Cortex of kidney (tissue), 1 donor: ENCODE measurements around the gene CTNND2.
"Not testable (repeated sequence)": the region's sequence is repeated elsewhere in the genome, so short reads cannot be mapped to it uniquely, and the experiment has no call there.

Experiments used
- DNase-seq: peaks from one replicate; lab custom pipeline; 2025; lab: John Stamatoyannopoulos, UW

CTNND2 gene

DNA sequence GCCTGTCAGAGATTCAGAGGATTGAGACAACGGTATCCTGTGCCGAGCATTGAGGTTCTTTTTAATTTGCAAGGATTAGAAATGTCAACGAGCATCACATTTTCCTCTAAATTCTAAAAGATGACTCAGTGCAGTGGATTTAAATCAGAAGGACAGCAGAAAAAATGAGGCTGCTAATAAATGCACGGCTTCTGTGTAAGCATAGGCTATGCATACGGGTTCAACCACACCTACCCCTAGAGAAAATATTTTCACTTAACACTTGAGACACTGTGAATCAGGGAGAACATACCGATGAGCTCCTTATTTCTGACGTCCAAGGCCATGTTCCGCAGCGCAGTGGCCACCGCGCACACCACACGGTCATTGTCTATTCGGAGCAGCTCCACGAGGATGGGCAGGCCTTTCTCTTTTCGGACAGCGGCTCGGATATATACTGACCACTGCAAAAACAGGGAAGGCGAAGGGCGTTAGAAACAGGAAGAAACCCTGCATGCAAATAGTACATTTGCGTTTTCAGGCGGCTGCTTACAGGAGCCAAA, 821.8 kb downstream of the CTNND2 start:
- no peak for DNase-seq

DNA sequence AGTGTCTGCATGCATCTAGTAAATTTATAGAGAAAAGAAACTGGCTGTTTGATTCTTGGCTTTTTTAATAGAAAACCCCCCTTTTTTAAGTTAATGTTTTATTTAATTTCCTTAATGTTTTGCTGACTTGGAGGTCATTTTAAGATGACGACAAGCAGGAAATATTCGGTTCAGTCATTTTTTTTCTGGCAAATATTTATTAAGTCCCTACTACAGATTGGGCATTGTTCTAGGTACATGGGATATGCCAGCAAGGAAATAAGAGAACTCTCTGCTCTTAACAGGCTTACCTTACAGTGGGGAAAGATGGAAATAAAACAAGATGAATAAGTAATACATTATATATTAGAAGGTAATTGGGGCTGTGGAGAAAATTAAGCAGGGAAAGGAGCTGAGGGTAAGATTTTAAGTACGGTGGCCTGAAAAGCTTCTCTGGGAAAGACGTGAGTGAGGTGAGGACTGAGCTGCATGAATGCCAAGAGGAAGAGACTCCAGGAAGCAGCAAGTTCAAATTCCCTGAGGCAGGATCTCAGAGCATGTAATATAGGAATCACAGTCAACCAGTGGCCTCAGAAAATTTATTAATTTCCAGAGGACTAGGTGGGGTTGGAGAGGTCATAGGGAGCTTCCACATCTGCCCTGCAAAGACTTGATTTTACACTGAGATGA, 827.2 kb downstream of the CTNND2 start:
- DNase-seq = no peak

DNA sequence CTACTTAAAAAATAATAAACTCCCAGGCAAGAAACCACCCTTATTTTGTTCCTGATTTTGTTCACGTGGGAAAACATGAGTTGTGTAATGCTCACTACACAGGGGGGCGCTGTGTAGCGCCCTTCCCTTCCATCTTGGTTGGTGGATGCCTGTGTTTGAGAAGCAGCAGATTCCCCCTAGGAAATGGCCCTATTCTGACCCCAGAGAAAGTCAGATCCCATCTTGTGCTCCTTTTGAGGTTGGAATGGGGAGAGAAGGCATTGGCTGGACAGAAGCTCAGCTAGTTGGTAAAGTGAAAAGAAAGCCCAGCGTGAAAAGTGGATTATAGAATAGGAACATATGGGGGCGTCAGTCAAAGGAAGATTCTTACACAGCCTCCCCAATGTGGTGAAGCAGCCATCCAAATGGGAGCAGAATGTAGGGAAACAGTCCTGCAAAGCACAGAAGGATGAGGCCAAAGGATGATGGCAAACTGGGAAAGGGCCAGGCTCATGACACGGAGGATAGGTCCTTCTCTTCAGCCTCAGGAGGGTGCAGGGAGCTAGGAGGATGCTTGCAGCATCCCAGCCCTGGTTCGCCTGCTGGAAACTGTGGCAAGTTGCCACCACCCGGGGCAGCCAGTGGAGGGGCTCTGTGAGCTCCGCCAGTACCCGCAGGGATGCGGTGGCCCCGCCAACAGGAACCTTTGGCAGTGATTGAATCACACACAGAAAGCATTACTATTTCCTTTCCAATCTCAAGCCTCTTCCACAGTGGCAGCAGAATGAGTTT, 829.0 kb downstream of the CTNND2 start:
- DNase-seq = no peak

DNA sequence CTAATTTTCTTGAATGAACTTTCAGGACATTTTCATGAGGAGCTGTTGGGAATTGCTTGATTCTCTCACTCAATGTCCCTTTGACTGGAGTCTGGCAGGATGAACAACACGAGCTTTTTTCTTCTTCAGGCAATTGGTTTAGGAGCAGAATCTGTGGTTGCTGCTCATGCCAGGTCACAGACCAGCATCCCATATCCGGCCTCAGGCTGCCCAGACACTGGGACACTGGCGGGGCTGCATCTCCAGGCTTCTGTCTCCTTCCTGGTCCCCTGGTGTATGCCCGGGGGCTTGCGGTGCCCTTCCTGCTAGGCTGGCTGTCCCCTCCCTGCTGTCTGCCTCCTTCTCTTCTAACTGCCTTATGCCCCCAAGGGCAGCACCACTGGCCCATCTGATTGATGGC, 831.7 kb downstream of the CTNND2 start:
- DNase-seq = no peak

DNA sequence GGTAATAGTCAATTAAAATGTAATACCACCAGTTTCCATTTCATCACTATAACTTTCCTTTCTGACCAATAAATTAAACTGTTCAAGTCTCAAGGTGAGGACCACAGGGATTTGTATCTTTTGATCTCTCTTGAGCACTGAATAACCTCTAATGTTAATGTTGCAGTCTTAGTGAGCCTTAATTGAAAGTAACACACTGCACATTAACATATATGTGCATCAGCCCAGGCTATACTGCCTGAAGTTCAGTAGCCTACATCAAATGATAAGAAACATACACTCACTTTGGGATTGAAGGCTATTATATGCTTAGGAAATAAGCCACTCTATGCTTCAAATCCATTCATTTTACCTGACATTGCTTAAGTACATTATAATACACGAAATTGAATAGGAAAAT, 832.2 kb downstream of the CTNND2 start:
- DNase-seq = no peak

DNA sequence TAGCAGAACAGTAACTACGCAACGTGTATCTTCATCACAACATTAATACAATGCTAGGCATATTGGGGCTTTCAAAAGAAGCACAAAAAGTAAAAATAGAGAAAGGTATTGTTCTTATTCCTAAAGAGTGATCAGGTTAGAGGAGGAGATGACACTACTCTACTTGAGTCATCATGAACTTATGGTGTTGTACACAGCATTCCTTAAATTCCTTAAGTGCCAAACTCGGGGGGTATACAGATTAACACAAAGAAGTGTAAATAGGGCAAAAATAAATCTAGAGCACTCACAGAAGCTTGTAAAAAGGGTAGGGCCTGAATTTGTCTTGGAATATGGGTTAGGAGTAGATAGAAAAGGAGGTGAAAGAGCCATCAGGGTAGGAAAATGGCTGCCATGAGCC, 835.2 kb downstream of the CTNND2 start:
- DNase-seq = no peak

DNA sequence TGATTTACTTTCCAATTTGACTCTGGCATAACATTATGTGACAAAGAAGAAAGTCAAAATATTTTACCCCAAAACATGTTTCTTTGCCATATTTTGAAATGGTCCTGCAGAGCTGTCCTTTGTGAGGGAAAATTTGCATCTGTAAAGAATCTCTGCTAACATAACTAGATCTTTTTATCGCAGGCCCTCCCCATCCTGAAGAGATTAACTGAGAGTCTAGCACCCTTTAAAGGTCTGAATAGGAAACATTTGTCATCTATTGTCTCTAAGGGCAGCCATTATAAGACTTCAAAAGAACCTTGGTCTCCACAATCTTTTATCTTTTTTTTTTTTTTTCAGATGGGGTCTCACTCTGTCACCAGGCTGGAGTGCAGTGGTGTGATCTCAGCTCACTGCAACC, 838.5 kb downstream of the CTNND2 start:
- DNase-seq = not testable (repeated sequence)

DNA sequence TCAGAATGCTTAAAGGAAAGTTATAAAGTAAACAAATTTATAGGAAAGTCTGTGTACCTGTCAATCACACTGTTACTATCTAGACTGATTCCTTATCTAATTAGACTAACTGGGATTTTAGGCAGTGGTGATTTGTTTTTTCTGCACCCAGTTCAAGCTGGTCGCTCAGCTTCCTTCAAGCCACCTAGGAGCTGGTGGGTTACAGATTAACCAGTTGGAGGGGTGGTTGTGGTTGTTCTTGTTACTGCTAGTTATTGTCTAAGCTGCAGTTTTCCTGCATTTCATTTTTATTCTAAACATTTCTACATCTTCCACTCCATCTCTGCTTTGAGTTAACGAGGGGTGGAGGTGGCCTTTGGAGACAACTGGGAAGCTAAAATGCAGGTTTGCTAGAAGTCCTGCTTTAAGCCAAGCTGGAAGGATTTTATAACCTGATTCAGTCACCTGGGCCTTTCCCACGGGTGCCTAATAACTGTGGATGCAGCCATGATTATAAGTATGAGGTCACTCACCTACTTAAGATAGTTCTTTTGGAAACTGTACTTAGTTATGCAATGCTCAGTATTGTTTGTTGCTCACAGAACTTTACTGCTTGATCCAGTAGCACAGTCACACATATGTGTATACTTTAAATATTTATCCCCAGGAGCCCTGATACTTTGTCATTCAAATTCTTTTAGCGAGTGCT, 839.3 kb downstream of the CTNND2 start:
- no peak for DNase-seq

DNA sequence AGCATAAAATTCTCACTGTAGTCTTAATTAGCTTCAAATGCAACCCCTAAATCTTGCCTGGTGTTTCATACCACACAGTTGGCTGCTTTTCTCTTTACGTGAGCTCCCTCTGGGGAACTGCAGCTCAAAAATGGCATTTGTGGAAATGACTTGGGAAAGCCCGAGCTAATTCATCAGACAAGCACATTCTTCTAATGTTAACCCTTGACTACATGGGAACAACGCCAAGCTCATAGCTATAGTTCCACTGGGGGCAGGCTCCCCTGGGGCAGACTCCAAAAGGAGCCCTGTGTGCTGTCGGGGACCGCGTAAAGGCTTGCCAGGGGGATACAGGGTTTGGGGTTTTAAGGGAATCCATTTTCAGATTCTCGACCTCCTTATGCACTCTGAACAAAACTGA, 841.8 kb downstream of the CTNND2 start:
- DNase-seq = no peak

DNA sequence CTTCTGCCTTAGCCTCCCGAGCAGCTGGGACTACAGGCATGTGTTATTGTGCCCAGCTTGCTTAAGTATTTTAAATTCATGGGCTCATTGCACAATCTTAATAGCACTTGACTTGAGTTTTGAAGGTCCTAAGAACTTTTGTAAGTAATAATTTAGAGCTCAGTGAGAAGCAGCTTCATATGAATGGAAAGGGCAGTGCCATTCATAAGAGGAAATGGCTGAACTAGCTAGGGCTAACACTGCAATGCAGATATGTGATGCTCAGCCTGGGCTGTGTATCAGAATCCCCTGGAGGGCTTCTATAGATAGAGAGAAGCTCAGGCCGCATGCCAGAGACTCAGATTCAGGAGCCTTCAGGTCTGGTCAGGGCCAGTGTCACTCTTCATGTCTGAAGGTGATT, 847.7 kb downstream of the CTNND2 start:
- DNase-seq = no peak

DNA sequence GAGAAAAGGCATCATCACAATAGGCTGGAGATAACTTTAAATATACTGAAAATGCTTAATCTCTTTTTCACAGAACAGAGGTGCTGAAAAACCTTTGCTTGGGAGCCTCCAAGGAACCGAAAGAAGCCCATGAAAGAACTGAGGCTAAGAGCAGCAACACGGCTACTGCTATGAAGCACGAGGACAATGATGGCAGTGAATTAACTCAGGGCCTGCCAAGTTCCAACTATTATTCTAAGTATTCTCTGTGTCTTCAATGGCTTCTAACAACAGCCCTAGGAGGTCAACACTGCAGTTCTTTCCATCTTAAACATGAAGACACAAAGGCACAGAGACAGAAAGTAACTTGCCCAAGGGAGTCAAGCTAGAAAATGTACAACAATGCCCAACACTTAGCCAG, 850.2 kb downstream of the CTNND2 start:
- DNase-seq = no peak

DNA sequence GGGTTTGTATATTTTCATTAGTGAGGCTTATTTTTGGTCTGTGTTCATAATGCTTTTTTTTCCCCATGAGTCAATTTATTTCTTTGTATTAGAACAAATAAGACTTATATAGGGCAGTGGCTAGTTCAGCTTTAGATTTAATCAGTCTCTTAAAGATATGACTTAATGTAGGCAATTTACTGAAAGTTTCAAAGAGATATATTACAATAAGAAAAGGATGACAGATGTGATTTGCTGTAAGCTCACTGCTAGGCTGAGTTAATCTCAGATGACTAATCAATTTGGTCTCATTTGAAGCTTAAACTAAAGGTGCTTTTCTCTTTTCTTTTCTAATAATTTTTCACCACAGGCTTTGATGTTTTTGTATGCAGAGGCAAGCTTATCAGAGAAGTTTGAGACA, 851.4 kb downstream of the CTNND2 start:
- DNase-seq = no peak

DNA sequence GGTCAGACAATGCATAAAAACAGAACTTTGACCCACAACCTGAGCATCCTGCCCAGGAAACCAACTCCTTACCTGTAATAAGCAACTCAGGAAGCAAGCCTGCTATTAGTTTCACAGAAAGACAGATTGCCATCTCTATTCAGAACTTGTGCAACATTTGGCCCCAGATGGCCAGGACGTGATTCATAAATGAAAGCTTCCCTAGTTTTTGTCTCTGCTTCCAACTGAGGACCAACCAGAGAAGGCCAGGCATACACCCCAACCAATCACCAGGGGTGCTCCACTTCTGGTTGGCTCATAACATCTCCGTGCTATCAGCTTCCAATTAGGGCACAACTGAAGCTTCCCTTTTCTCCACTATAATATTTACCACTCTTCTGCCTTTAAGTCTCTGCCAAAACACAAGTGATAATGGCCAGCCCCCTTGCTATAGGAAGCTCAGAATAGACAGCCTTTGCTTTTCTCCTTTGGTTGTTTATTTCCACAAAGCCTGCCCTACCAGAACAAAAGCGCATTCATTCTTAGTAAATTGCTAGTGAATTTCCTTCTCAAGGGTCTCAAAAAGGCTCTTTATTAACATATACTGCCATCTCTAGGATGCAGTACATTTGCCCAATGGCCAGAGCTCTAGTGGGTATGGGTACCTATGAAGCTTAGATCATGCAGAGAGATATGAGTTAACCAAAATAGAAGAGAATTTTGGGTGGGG, 853.5 kb downstream of the CTNND2 start:
- no peak for DNase-seq

DNA sequence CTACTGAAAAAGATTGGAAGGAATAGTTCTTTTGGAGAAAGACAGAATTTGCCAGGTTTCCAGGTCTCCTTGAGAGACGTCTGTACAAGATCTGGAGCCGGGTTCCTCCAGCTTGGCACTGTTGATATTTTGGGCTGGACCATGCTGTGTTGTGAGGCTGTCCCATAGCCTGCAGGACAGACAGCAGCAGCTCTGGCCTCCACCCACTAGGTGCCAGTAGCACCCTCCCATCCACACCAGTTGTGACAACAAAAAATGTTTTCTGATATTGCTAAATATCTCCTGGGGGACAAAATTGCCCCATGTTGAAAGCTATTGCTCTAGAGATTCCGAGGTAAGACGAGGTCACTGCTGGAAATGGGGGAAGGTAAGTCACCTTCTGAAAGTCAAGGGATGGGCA, 855.5 kb downstream of the CTNND2 start:
- no peak for DNase-seq

DNA sequence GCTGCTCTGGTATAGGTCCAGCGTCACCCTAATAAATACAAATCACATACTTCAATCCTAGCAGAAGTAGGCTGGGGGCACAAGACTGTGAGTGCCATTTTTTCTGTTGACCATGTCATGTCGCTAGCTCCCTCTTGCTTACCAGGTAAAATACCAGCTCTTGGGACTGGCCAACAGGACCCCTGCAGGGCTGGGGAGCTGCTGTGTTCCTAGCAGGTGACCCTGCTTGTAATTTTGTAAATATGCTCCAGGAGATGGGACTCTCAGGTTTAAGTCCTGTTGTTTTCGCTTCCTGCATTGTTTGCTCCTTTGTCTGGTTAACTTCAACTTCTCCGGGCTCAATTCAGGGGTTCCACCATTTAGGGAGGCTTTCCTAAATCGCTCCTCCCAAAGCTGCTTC, 856.6 kb downstream of the CTNND2 start:
- DNase-seq = no peak

DNA sequence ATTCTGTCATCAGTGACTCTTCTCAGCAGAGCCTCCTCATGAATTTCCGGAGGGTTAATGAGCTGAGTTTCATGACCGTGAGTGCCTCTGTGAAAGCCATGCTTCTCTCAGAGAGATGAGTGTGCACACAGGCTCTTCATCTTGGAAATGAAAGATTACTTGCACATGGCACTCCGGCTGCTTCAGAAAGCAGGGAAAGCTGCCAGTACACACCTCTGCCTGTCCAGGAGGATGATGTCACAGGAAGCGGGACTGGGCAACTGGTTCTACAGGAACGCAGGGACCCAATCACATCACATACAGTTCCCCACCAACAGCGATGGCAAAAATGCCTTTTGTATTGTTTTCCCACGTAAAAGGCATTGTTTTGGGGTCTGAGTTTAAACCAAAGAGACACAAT, 857.2 kb downstream of the CTNND2 start:
- no peak for DNase-seq

DNA sequence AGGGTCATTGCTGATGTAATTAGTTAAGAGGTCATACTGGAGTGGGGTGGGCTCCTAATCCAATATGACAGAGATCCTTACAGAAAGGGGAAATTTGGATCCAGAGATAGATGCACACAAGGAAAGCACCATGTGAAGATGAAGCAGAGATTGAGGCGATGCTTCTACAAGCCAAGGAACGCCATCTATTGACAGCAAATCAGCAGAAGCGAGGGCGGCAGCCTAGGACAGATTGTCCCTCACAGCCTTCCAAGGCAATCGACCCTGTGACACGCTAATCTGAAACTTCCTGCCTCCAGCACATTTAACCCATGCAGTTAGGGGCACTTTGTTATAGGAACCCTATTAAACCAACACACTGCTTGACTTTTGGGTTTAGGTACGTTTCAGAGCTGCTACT, 858.1 kb downstream of the CTNND2 start:
- DNase-seq = no peak

DNA sequence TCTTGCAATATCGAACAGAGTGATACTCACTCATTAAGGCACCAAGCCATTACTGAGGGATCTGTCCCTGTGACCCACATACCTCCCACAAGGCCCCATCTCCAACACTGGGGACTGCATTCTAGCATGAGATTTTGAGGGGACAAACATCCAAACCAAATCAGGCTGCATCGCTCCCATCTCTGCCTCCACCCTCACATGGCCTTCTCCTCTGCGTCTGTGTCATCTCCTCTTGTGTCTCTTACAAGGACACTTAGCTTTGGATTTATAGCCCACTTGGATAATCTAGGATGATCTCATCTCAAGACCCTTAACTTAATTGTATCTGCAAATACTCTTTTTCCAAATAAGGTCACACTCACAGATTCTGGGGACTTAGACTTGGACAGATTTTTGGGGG, 858.8 kb downstream of the CTNND2 start:
- no peak for DNase-seq

DNA sequence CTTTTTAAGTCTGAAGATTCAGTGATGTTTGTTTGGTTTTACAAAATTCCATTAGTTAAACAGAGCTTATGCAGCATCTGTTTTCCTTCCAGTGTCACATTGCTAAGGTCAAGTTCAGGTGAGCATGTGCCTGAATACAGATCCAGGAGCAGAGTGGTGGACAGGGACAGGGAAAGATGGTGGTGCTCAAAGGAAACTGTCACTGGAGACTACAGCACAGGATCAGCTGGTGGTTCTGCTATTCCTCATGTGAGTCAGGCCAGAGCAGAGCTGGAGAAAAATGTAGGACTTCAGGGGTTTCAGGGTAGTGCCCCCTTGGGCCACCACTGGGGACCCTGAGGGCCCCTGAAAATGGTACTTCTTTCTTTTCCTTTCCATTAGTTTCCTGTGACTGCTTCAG, 859.7 kb downstream of the CTNND2 start:
- DNase-seq = no peak

DNA sequence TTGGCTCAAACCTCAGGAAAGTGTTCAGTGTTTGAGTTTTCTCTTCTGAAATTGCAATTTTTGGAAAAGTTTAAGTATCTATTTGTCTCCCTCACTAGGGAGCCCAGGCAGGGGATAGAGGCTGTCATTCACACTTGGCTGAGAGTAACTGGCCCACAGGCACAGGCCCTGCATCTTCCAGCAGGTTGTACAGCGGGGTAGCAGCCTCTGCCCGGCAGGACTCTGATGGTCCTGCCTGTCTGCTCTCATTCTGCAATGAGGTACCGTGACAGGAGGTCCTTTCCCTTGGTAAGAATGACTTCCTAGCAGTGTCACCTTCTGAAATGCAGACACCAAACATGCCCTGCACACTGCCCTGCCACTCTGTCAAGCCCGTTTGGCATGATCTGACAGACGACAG, 860.4 kb downstream of the CTNND2 start:
- DNase-seq = no peak

DNA sequence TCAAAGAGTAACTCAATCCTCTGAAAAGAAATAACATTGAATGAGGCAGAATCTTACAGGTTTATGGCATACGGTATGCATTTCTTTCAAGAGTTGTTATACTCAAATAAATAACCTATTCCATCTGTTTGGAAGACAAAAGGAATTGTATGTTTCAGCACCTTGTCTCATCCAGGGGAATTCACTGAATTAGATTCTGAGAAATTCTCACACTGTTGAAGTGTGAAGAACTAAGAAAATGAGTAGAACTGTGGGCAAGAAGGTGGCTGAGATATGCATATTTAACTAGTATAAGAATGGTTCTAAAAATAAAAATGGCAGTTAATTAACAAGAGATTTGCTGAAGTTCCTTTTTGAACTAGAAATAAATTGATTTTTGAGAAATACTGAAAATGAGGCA, 863.9 kb downstream of the CTNND2 start:
- no peak for DNase-seq

DNA sequence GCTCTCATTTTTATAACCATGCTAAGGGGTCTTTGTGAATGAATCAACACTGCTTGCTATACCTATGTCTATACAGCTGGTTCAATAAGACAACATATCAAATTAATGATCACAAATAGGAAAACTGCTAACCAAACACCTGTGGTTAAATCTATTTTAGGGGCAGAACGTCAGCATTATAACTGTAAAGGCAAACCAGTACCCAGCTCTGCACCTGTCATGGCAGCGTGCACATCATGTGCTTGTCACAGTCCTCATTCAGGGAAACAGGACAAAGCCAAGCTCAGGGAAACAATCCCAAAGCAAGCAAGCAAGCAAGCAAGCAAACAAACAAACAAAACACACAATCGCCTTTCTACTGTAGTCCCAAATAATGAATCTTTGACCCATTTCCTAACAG, 865.5 kb downstream of the CTNND2 start:
- no peak for DNase-seq
